SK-N-SH treated with all-trans-retinoic acid at 6 μM for 48 hours (cell line): ENCODE data around the gene SLC7A8.

Source experiments
- ATAC-seq: fragments of 200-7000 bp; cut with Tn5 transposase; 3 replicates; pipeline ENCODE4 v1.9.1; 2020; ENCODE audit warnings: mild to moderate bottlenecking, moderate library complexity
- ARNTL ChIP-seq: fragments of 450-650 bp; formaldehyde crosslinking; IDR thresholded peaks from 2 replicates; pipeline ENCODE4 v1.5.0; 2020; ENCODE audit warnings: low read depth, mild to moderate bottlenecking, moderate library complexity, borderline replicate concordance
- BACH2 ChIP-seq: fragments of 250-450 bp; sonication (Bioruptor Pico); IDR thresholded peaks from 2 replicates; pipeline ENCODE4 v1.9.0; 2021; ENCODE audit warnings: mild to moderate bottlenecking, borderline replicate concordance
- CREB5 ChIP-seq: fragments of 250-450 bp; sonication (Bioruptor Pico); IDR thresholded peaks from 2 replicates; pipeline ENCODE4 v1.5.1; 2020; ENCODE audit warnings: low read depth, mild to moderate bottlenecking, moderate library complexity
- CSDC2 ChIP-seq: fragments of 250-450 bp; sonication (Bioruptor Pico); IDR thresholded peaks from 2 replicates; pipeline ENCODE4 v1.5.0; 2020; ENCODE audit warnings: mild to moderate bottlenecking, moderate library complexity
- CSRNP3 ChIP-seq: fragments of 250-450 bp; sonication (Bioruptor Pico); IDR thresholded peaks from 2 replicates; pipeline ENCODE4 v1.5.1; 2021; ENCODE audit warnings: mild to moderate bottlenecking, moderate library complexity
- ESRRG ChIP-seq: fragments of 250-450 bp; sonication (Bioruptor Pico); IDR thresholded peaks from 2 replicates; pipeline ENCODE4 v1.6.1; 2021; ENCODE audit warnings: mild to moderate bottlenecking
- GLIS3 ChIP-seq: fragments of 250-450 bp; sonication (Bioruptor Pico); IDR thresholded peaks from 2 replicates; pipeline ENCODE4 v1.5.0; 2020; ENCODE audit warnings: mild to moderate bottlenecking, moderate library complexity
- PATZ1 ChIP-seq: fragments of 250-450 bp; sonication (Bioruptor Pico); IDR thresholded peaks from 2 replicates; pipeline ENCODE4 v1.8.0; 2020; ENCODE audit warnings: mild to moderate bottlenecking, moderate library complexity, borderline replicate concordance
- POU6F1 ChIP-seq: fragments of 250-450 bp; sonication (Bioruptor Pico); IDR thresholded peaks from 2 replicates; pipeline ENCODE4 v1.8.0; 2021; ENCODE audit warnings: low read depth, mild to moderate bottlenecking, moderate library complexity, borderline replicate concordance
- PPARA ChIP-seq: fragments of 250-450 bp; sonication (Bioruptor Pico); IDR thresholded peaks from 2 replicates; pipeline ENCODE4 v1.5.0; 2020; ENCODE audit warnings: mild to moderate bottlenecking, borderline replicate concordance
- RARB ChIP-seq: fragments of 250-450 bp; sonication (Bioruptor Pico); IDR thresholded peaks from 2 replicates; pipeline ENCODE4 v1.8.0; 2021; ENCODE audit warnings: mild to moderate bottlenecking, moderate library complexity
- SNAI2 ChIP-seq: fragments of 250-450 bp; sonication (Bioruptor Pico); IDR thresholded peaks from 2 replicates; pipeline ENCODE4 v1.5.0; 2020; ENCODE audit warnings: mild to moderate bottlenecking, moderate library complexity
- TCF4 ChIP-seq: fragments of 250-450 bp; sonication (Bioruptor Pico); IDR thresholded peaks from 2 replicates; pipeline ENCODE4 v1.8.0; 2021; ENCODE audit warnings: mild to moderate bottlenecking, moderate library complexity, borderline replicate concordance
- TOX ChIP-seq: fragments of 250-450 bp; sonication (Bioruptor Pico); IDR thresholded peaks from 2 replicates; pipeline ENCODE4 v1.8.0; 2021; ENCODE audit warnings: mild to moderate bottlenecking, moderate library complexity, borderline replicate concordance
- ZC3H10 ChIP-seq: fragments of 250-450 bp; sonication (Bioruptor Pico); IDR thresholded peaks from 2 replicates; pipeline ENCODE4 v1.5.1; 2021; ENCODE audit warnings: mild to moderate bottlenecking, moderate library complexity
- ZFP3 ChIP-seq: fragments of 250-450 bp; sonication (Bioruptor Pico); IDR thresholded peaks from 2 replicates; pipeline ENCODE4 v1.5.0; 2020; ENCODE audit warnings: mild to moderate bottlenecking, moderate library complexity
- ZFP30 ChIP-seq: fragments of 450-650 bp; formaldehyde crosslinking; IDR thresholded peaks from 2 replicates; pipeline ENCODE4 v1.5.0; 2022; ENCODE audit warnings: mild to moderate bottlenecking, moderate library complexity
- ZNF565 ChIP-seq: fragments of 450-650 bp; formaldehyde crosslinking; conservative IDR thresholded peaks from 2 replicates; pipeline ENCODE4 v1.5.0; 2020; ENCODE audit warnings: low read depth, mild to moderate bottlenecking, moderate library complexity
- ZNF70 ChIP-seq: fragments of 450-650 bp; formaldehyde crosslinking; IDR thresholded peaks from 2 replicates; pipeline ENCODE4 v1.5.0; 2020; ENCODE audit warnings: mild to moderate bottlenecking, moderate library complexity
- ZNF8 ChIP-seq: fragments of 450-650 bp; formaldehyde crosslinking; IDR thresholded peaks from 2 replicates; pipeline ENCODE4 v1.5.0; 2020; ENCODE audit warnings: mild to moderate bottlenecking, moderate library complexity

SLC7A8 gene

GRCh38 chr14:23158779-23159178 lies 24.7 kb downstream of the SLC7A8 start:
- no peak for ATAC-seq
- TF ChIP-seq GLIS3 = no peak
- TF ChIP-seq RARB (CRISPR knock-in tag) = no peak
- TF ChIP-seq PATZ1 = no peak
- TF ChIP-seq PPARA (CRISPR knock-in tag) = no peak
- no peak for TF ChIP-seq POU6F1 (CRISPR knock-in tag)
- no peak for TF ChIP-seq TCF4 (CRISPR knock-in tag)
- no peak for TF ChIP-seq BACH2 (CRISPR knock-in tag)
- TF ChIP-seq TOX (CRISPR knock-in tag) = no peak
- no peak for TF ChIP-seq CSRNP3 (CRISPR knock-in tag)
- TF ChIP-seq ZNF8 (CRISPR knock-in tag) = no peak
- no peak for TF ChIP-seq ZNF565 (CRISPR knock-in tag)
- TF ChIP-seq ZFP3 (CRISPR knock-in tag) = no peak
- TF ChIP-seq ARNTL (CRISPR knock-in tag) = no peak
- TF ChIP-seq, all 23 proteins: peak for 0

GRCh38 chr14:23154964-23155587 lies 28.4 kb downstream of the SLC7A8 start:
- peak; percentile 66 for ATAC-seq

GRCh38 chr14:23153851-23154796 lies 29.3 kb downstream of the SLC7A8 start:
- peak; percentile 81 for ATAC-seq
- no peak for TF ChIP-seq ESRRG (CRISPR knock-in tag)
- TF ChIP-seq ZNF565 (CRISPR knock-in tag) = no peak

More at GRCh38 chr14:23154964-23155587, 28.4 kb downstream of the SLC7A8 start:
- TF ChIP-seq ZNF8 (CRISPR knock-in tag) (no peak), CSDC2 (CRISPR knock-in tag) (no peak), ZFP3 (CRISPR knock-in tag) (no peak), ZNF70 (CRISPR knock-in tag) (no peak), ESRRG (CRISPR knock-in tag) (no peak), ZC3H10 (CRISPR knock-in tag) (no peak), RARB (CRISPR knock-in tag) (no peak), SNAI2 (CRISPR knock-in tag) (no peak)
- TF ChIP-seq, all 23 proteins: peak for 0

GRCh38 chr14:23151342-23151741 lies 32.1 kb downstream of the SLC7A8 start:
- no peak for ATAC-seq

More at GRCh38 chr14:23151342-23151741, 32.1 kb downstream of the SLC7A8 start:
- no peak for TF ChIP-seq BACH2 (CRISPR knock-in tag)
- TF ChIP-seq PATZ1 = no peak
- no peak for TF ChIP-seq ZFP30 (CRISPR knock-in tag)
- no peak for TF ChIP-seq ZC3H10 (CRISPR knock-in tag)
- no peak for TF ChIP-seq ZNF70 (CRISPR knock-in tag)
- no peak for TF ChIP-seq CREB5
- no peak for TF ChIP-seq ESRRG (CRISPR knock-in tag)
- TF ChIP-seq, all 23 proteins: peak for 0
